ENCODE results near the gene CCDC74A.
"Not testable (repeated sequence)": the region's sequence is repeated elsewhere in the genome, so short reads cannot be mapped to it uniquely, and the experiment has no call there.

CCDC74A gene

DNA sequence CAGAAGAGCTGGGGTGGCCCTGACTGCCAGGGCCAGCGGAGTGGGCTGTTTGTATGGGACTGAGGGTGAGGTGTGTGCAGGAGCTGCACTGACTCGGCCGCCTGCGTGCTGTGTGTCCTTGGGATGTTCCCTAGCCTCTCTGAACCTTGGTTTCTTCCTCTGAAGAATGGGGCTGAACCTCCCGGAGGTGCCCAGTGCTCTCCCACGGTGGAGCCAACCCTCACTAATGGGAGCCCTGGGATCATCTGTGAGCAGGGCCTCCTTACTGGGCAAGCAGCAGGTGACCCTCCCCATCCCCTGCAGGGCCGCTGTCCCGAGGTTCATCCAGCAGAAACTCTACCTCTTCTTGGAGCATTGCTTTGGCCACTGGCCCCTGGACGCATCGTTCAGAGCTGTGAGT, 11.7 kb upstream of the CCDC74A start:
- Mint-ChIP-seq H3K9me3 (no peaks in the 10 kb centered on the region), H3K27ac (no peak overlapping the region), H3K4me3 (no peak overlapping the region), H3K4me1 (peaks cover 8% of the 10 kb centered on the region), H3K27me3 (no peaks in the 10 kb centered on the region), H3K36me3 (ENCODE audit: low read depth) (peaks cover 11% of the 10 kb centered on the region)
- DNase-seq (no peak), ATAC-seq (no peak)

DNA sequence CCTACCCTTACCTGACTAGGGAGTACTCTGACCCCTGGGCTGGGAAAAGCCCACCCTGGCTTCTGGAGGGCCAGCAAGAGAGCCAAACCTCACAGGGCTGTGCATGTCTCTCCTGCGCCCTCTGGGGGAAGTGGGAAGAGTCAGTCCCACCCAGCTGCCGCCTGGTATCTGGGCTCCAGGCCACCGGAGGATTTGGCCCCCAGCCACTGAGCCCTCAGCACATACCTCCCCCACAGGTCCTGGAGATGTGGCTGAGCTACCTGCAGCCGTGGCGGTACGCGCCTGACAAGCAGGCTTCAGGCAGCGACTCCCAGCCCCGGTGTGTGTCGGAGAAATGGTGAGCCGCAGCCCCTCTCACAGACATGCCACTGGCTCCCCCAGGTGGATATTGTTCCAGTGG, 11.1 kb upstream of the CCDC74A start:
- not testable (repeated sequence) for H3K9me3 Mint-ChIP-seq, ATAC-seq, H3K4me1 Mint-ChIP-seq, H3K4me3 Mint-ChIP-seq, H3K27me3 Mint-ChIP-seq, H3K27ac Mint-ChIP-seq
- H3K36me3 Mint-ChIP-seq (ENCODE audit: low read depth), result peaks cover 11% of the 10 kb centered on the region
- peak; percentile 13 for DNase-seq

DNA sequence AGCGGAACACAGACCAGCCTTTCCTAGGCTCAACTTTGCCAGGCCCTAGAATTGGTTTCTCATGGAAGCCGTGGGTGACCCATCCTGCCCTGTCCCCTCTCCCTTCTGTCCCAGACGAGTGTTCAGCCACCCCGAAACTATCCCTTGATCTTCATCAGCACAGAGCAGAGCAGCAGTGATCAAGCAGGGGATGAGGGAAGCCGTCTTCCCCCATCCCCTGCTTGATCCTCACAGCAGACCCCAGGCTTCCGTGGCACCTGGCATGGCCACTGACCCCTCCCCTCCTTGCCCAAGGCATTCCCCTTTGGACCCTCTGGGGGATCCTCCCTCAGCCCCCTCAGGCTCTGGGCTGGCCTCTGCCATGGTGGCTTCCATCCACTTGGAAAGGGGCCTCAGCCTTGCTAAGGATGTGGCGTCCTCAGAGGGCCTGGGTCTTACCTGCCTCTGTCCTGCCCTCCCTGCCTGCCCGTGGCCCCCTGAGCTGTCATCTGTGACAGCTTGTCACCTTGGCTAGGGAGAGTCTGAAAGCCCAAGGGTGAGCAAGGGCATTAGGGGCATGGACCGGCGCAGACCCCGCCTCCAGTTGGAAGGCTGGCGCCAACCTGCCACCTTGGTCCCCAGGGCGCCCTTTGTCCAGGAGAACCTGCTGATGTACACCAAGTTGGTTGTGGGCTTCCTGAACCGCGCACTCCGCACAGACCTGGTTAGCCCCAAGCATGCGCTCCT, 10.4 kb upstream of the CCDC74A start:
- Mint-ChIP-seq H3K27ac (no peak overlapping the region), H3K4me1 (peaks cover 8% of the 10 kb centered on the region), H3K4me3 (no peak overlapping the region), H3K27me3 (no peaks in the 10 kb centered on the region), H3K36me3 (ENCODE audit: low read depth) (peaks cover 11% of the 10 kb centered on the region), H3K9me3 (no peaks in the 10 kb centered on the region)
- ATAC-seq (no peak), DNase-seq (no peak)

DNA sequence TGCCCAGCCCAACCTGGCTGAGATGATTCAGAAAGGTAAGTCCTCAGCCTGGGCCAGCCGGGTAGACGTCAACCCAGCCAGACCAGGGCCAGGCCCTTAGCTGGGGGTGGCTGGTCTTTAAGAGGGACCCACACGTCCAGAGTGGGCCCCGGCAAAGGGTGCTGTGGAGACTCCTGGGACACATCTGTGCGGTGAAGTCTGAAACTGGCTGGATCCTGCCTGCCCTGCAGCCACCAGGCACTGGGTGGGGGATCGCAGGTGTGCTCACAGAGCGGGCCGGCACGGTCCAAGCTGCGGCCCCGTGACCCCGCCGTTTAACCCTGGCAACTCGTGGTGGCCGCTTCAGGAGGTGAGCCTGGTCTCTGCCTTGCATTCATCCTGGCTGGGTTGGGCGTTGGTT, 9.8 kb upstream of the CCDC74A start:
- not testable (repeated sequence) for H3K36me3 Mint-ChIP-seq (ENCODE audit: low read depth); H3K4me1 Mint-ChIP-seq; H3K27me3 Mint-ChIP-seq; H3K27ac Mint-ChIP-seq; H3K4me3 Mint-ChIP-seq; DNase-seq; ATAC-seq; H3K9me3 Mint-ChIP-seq

DNA sequence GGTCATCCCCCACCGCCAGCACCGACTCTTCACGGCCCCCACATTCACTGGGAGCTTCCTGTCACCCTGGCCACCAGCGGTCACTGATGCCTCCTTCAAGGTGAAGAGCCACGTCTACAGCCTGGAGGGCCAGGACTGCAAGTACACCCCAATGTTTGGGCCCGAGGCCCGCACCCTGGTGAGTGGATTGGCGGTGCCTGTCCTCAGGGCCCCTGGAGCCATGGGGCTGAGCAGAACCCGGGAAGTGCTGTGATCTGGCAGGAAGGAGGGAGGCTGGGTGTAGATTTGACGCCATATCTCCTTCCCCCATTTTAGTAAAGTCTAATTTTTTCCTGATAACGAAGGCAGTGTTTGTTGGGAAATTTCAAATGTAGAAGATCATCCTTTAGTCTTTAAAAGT, 9.2 kb upstream of the CCDC74A start:
- not testable (repeated sequence) for H3K4me1 Mint-ChIP-seq; ATAC-seq; DNase-seq; H3K9me3 Mint-ChIP-seq; H3K36me3 Mint-ChIP-seq (ENCODE audit: low read depth); H3K4me3 Mint-ChIP-seq; H3K27ac Mint-ChIP-seq; H3K27me3 Mint-ChIP-seq

GRCh38 chr2:131519466-131519865, 8.2 kb upstream of the CCDC74A start:
- Mint-ChIP-seq H3K4me3 (no peak overlapping the region), H3K9me3 (no peaks in the 10 kb centered on the region), H3K36me3 (ENCODE audit: low read depth) (peaks cover 6% of the 10 kb centered on the region), H3K4me1 (peaks cover 2% of the 10 kb centered on the region), H3K27ac (no peak overlapping the region), H3K27me3 (no peaks in the 10 kb centered on the region)
- DNase-seq (no peak), ATAC-seq (no peak)

GRCh38 chr2:131519871-131520470, 7.7 kb upstream of the CCDC74A start:
- H3K27me3 Mint-ChIP-seq; H3K4me1 Mint-ChIP-seq; H3K4me3 Mint-ChIP-seq; DNase-seq; ATAC-seq; H3K36me3 Mint-ChIP-seq (ENCODE audit: low read depth); H3K9me3 Mint-ChIP-seq; H3K27ac Mint-ChIP-seq: not testable (repeated sequence)

- no peaks in the 10 kb centered on the region for H3K9me3 Mint-ChIP-seq
Measured at GRCh38 chr2:131520526-131520925, 7.2 kb upstream of the CCDC74A start.

GRCh38 chr2:131521524-131521923, 6.2 kb upstream of the CCDC74A start:
- not testable (repeated sequence) for H3K27me3 Mint-ChIP-seq; H3K27ac Mint-ChIP-seq; H3K9me3 Mint-ChIP-seq; DNase-seq; ATAC-seq; H3K36me3 Mint-ChIP-seq (ENCODE audit: low read depth); H3K4me3 Mint-ChIP-seq; H3K4me1 Mint-ChIP-seq

More at GRCh38 chr2:131520526-131520925, 7.2 kb upstream of the CCDC74A start:
- no peak overlapping the region for H3K27ac Mint-ChIP-seq
- no peak for DNase-seq
- no peak for ATAC-seq
- H3K4me1 Mint-ChIP-seq, result no peaks in the 10 kb centered on the region
- H3K4me3 Mint-ChIP-seq, result no peak overlapping the region
- peaks cover 6% of the 10 kb centered on the region for H3K36me3 Mint-ChIP-seq (ENCODE audit: low read depth)
- H3K27me3 Mint-ChIP-seq, result no peaks in the 10 kb centered on the region

- peaks cover 3% of the 10 kb centered on the region for H3K36me3 Mint-ChIP-seq (ENCODE audit: low read depth)
- no peak for ATAC-seq
Measured at GRCh38 chr2:131521961-131522781, 5.5 kb upstream of the CCDC74A start.

GRCh38 chr2:131525256-131525655, 2.4 kb upstream of the CCDC74A start:
- not testable (repeated sequence) for H3K9me3 Mint-ChIP-seq; H3K36me3 Mint-ChIP-seq (ENCODE audit: low read depth); H3K4me3 Mint-ChIP-seq; DNase-seq; H3K27ac Mint-ChIP-seq; H3K27me3 Mint-ChIP-seq; ATAC-seq
- H3K4me1 Mint-ChIP-seq, result peaks cover 16% of the 10 kb centered on the region

More at GRCh38 chr2:131521961-131522781, 5.5 kb upstream of the CCDC74A start:
- Mint-ChIP-seq H3K27me3 (no peaks in the 10 kb centered on the region), H3K27ac (no peak overlapping the region), H3K9me3 (no peaks in the 10 kb centered on the region), H3K4me3 (no peak overlapping the region), H3K4me1 (peaks cover under 1% of the 10 kb centered on the region)
- DNase-seq, result no peak

GRCh38 chr2:131528981-131529863, 1.5 kb downstream of the CCDC74A start:
- peak; percentile 12 for DNase-seq
- Mint-ChIP-seq H3K4me1 (peaks cover 16% of the 10 kb centered on the region), H3K4me3 (peak overlapping the region; percentile 42)
- H3K36me3 Mint-ChIP-seq (ENCODE audit: low read depth); H3K27ac Mint-ChIP-seq; H3K27me3 Mint-ChIP-seq; H3K9me3 Mint-ChIP-seq: not testable (repeated sequence)
- peak; percentile 27 for ATAC-seq

GRCh38 chr2:131529864-131530445, 2.3 kb downstream of the CCDC74A start:
- H3K36me3 Mint-ChIP-seq (ENCODE audit: low read depth); H3K27ac Mint-ChIP-seq; ATAC-seq; H3K27me3 Mint-ChIP-seq; H3K4me3 Mint-ChIP-seq; DNase-seq; H3K9me3 Mint-ChIP-seq: not testable (repeated sequence)
- peaks cover 16% of the 10 kb centered on the region for H3K4me1 Mint-ChIP-seq
